Brain microvascular endothelial cell (primary cell): ENCODE data around the gene SENP2.
"Not testable (repeated sequence)": the region's sequence is repeated elsewhere in the genome, so short reads cannot be mapped to it uniquely, and the experiment has no call there.

Experiments used
- DNase-seq: peaks from one replicate; pipeline ENCODE4 v3.0.0-alpha.2; 2020
- H3K27ac ChIP-seq: fragments of 250-450 bp; sonication (Bioruptor Pico); 2 replicates; pipeline ENCODE4 v1.5.1; 2020; ENCODE audit warnings: mild to moderate bottlenecking, moderate library complexity
- H3K27me3 ChIP-seq: fragments of 250-450 bp; sonication (Bioruptor Pico); replicated peaks from 2 replicates; pipeline ENCODE4 v1.5.1; 2020; ENCODE audit warnings: mild to moderate bottlenecking
- H3K36me3 ChIP-seq: fragments of 250-450 bp; sonication (Bioruptor Pico); replicated peaks from 2 replicates; pipeline ENCODE4 v1.5.1; 2020; ENCODE audit warnings: mild to moderate bottlenecking
- H3K4me3 ChIP-seq: 2 replicates; pipeline ENCODE4 v1.5.1; 2011; ENCODE audit warnings: low read depth, mild to moderate bottlenecking, control low read depth, low read length, moderate library complexity
- in situ Hi-C: cut with HindIII; loops from 2 replicates; pipeline ENCODE4 v1.10.0; 2017; ENCODE audit warnings: low sequenced_read_pairs, low pct_ligation_motif_present
- TF ChIP-seq, protein P1 (sequence below): IDR thresholded peaks from 2 replicates; pipeline ENCODE4 v1.5.1; 2011; ENCODE audit warnings: low read depth, mild to moderate bottlenecking, moderate library complexity, low read length, control low read depth, inconsistent platforms; ENCODE audit errors: missing control alignments

Gene SENP2

DNA sequence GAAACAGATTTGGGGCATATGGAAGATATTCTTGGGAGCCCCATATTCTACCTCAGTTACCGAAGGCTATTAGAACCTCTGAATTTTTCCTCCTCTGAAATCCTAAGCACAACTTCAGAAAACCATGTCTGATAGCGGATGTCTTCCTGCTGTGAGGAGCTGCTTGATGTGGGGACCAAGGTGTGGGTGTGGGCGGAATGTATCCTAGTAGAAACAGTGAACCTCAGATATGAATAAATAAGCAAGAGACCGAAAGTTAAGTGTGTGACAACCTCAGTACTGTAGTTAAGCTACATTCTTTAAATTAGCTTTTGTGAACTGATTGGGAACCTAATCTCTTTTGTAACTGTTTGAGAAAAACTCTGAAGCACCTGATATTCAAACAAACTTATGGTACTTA is 46.9 kb downstream of the SENP2 start:
- Histone ChIP-seq H3K4me3 (no peak overlapping the region), H3K27me3 (no peaks in the 10 kb centered on the region), H3K36me3 (peaks cover 11% of the 10 kb centered on the region), H3K27ac (no peak overlapping the region)
- in situ Hi-C loops, result no loop called here
- no peak for DNase-seq
- TF ChIP-seq, protein P1, sequence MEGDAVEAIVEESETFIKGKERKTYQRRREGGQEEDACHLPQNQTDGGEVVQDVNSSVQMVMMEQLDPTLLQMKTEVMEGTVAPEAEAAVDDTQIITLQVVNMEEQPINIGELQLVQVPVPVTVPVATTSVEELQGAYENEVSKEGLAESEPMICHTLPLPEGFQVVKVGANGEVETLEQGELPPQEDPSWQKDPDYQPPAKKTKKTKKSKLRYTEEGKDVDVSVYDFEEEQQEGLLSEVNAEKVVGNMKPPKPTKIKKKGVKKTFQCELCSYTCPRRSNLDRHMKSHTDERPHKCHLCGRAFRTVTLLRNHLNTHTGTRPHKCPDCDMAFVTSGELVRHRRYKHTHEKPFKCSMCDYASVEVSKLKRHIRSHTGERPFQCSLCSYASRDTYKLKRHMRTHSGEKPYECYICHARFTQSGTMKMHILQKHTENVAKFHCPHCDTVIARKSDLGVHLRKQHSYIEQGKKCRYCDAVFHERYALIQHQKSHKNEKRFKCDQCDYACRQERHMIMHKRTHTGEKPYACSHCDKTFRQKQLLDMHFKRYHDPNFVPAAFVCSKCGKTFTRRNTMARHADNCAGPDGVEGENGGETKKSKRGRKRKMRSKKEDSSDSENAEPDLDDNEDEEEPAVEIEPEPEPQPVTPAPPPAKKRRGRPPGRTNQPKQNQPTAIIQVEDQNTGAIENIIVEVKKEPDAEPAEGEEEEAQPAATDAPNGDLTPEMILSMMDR, result no peak

DNA sequence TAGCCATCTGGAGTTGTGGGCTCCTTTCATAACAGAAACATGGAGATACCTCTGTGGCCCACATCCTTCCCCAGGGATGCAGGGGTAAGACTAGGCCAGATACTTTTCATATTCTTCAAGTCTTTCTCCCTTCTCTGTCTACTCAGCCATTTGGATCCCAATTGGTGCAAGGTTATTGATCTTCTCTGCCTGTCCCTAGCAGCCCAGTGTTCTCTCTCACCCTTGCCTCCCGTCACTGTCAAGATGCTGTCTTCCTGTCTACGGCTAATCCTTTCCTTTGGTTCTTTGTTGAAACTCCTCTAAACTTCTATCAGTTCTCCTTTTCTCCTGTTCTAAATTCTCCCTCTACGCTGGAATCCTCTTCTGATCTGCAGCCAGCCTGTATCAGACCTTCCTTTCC is 51.3 kb downstream of the SENP2 start:
- TF ChIP-seq, protein P1, result no peak
- Histone ChIP-seq H3K36me3 (peaks cover 6% of the 10 kb centered on the region), H3K27me3 (no peaks in the 10 kb centered on the region), H3K27ac (no peak overlapping the region), H3K4me3 (no peak overlapping the region)
- in situ Hi-C loops, result no loop called here
- no peak for DNase-seq

DNA sequence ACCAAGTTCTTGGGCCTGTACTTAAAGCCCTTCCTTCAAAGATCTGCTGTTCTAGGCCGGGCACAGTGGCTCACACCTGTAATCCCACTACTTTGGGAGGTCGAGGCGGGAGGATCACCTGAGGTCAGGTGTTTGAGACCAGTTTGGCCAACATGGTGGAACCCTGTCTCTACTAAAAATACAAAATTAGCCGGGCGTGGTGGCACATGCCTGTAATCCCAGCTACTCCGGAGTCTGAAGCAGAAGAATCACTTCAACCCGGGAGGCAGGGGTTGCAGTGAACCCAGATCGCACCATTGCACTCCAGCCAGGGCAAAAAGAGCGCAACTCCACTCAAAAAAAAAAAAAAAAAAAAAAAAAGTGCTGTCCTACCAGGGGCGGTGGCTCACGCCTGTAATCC is 52.6 kb downstream of the SENP2 start:
- H3K36me3 ChIP-seq, result peaks cover 14% of the 10 kb centered on the region
- DNase-seq, H3K27ac ChIP-seq, H3K4me3 ChIP-seq, H3K27me3 ChIP-seq, in situ Hi-C loops: not testable (repeated sequence)

DNA sequence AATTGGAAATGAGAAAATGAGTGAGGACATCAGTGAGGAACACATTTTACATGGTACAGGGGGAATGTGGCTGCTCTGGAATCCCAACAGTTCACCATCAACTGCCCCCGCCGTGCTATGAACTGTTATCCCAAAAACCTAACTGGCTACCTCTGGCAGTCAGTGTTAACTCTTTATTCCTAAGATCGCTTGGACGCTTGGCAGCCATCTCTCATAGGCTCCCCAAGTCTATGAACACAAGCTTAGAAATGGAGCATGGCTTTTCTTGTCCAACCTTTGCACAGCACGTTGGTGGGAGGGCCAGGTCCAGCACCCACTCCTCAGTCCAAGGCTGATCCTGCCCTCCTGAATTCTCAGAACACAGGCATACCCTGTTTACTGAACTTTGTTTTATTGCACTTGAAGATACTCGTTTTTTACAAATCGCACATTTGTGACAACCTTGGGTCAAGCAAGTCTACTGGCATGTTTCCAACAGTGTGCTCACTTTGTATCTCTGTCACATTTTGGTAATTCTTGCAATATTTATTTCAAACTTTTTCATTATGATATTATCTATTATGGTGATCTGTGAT is 53.6 kb downstream of the SENP2 start:
- in situ Hi-C loops, result no loop called here
- Histone ChIP-seq H3K4me3 (no peak overlapping the region), H3K36me3 (peaks cover 16% of the 10 kb centered on the region), H3K27ac (no peak overlapping the region), H3K27me3 (no peaks in the 10 kb centered on the region)
- TF ChIP-seq, protein P1, result no peak
- no peak for DNase-seq

DNA sequence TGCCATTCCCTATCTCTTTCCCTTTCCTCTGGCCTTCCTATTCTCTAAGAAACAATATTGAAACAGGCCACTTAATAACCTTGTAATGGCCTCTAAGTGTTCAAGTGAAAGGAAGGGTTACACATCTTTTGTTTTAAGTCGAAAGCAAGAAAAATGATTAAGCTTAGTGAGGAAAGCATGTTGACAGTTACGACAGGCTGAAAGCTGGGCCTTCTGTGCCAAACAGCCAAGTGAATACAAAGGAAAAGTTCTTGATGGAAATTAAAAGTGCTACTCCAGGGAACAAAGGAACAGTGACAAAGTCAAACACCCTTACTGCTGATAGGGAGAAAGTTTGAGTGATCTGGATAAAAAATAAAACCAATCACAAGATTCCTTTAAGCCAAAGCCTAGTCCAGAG is 54.2 kb downstream of the SENP2 start:
- no peaks in the 10 kb centered on the region for H3K27me3 ChIP-seq
- no peak for DNase-seq
- in situ Hi-C loops, result no loop called here
- TF ChIP-seq, protein P1, result no peak
- H3K4me3 ChIP-seq, result no peak overlapping the region
- H3K27ac ChIP-seq, result no peak overlapping the region
- H3K36me3 ChIP-seq, result peaks cover 21% of the 10 kb centered on the region

DNA sequence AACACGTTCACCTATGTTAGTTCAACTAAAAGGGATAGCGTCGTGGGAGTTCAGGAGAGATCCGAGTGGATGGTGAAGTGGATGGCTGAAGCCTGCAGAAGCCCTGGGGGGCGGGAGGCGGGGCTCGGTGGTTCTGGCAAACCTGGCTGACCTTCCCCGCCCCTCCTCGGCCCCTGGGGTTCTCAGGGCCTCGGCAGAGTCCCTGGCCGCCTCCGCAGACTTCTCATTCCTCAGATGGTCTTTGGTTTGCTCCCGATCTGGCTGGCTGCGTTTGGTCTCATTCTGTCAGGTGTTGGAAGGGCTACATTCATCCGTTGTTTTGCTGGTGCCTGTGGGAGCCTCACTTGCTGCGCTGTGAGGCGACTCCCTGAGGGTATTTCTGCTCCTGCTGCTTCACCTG is 59.1 kb downstream of the SENP2 start:
- H3K4me3 ChIP-seq, in situ Hi-C loops, H3K27me3 ChIP-seq, DNase-seq: not testable (repeated sequence)
- Histone ChIP-seq H3K27ac (peak overlapping the region; percentile 57), H3K36me3 (peaks cover 51% of the 10 kb centered on the region)
